ENCODE data around the gene DYNC2I2. TPM values are rescaled to one million over a fixed set of nuclear protein-coding genes. Genes with fewer than 3 reads are reported as not detected.
A peak's percentile ranks its signal among the peaks of the same experiment; 100 is the strongest.
"Not testable (repeated sequence)": the region's sequence is repeated elsewhere in the genome, so short reads cannot be mapped to it uniquely, and the experiment has no call there.

DYNC2I2 gene
- total and polyA plus RNA-seq, 2 donors from 2014 or later = 76.6 to 98.6 TPM

DNA sequence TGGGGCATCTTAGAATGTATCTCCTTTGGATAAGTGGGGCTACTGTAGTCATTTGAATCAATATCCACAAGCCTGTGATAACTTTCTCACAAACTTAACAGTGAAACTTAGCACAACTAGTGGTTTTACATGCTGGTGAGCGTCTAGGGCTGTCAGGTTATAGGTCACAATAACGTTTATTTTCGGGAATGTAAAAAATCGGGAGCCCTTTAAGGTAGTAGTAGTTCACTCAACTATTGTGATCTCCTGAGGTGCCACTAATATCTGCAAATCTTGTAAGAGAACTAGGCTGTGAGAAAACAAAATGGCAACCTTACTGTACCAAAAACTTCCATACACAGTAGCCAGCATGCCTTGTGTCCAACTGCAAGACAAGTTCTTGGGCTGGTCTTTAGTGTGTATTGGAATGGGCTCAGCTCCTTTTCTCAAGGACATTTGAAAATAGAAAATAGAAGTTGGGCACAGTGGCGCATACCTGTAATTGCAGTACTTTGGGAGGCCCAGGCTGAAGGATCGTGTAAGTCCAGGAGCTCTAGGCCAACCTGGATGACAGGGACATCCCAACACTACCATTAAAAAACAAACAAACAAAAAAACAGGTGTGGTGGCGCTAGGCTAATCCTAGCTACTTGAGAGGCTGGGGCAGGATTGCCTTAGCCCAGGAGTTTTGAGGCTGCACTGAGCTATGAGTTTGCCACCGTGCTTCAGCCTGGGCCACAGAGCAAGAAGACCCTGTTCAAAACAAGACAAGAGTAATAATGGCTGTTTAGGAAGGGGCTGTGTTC lies 40.5 kb upstream of the DYNC2I2 start:
- DNase-seq (peak in 1 of 5 donors; percentile 7), FAIRE-seq (no peak)
- H3K4me3 ChIP-seq (ENCODE audit: low read length in 3 of 3) = no peak overlapping the region
- no peaks in the 10 kb centered on the region for H3K27me3 ChIP-seq (ENCODE audit: control insufficient read depth, insufficient read depth, low read length)
- peaks cover 6 to 27% (median 12%) of the 10 kb centered on the region in 3 donors for H3K36me3 ChIP-seq (ENCODE audit: control insufficient read depth in 2 of 3, insufficient read depth in 3 of 3, low read length in 3 of 3)
- no peak overlapping the region for H3K9ac ChIP-seq (ENCODE audit: low read length in 3 of 3)
- intact Hi-C loops (cut with DNase I) = no loop called here
- TF ChIP-seq, protein P1, sequence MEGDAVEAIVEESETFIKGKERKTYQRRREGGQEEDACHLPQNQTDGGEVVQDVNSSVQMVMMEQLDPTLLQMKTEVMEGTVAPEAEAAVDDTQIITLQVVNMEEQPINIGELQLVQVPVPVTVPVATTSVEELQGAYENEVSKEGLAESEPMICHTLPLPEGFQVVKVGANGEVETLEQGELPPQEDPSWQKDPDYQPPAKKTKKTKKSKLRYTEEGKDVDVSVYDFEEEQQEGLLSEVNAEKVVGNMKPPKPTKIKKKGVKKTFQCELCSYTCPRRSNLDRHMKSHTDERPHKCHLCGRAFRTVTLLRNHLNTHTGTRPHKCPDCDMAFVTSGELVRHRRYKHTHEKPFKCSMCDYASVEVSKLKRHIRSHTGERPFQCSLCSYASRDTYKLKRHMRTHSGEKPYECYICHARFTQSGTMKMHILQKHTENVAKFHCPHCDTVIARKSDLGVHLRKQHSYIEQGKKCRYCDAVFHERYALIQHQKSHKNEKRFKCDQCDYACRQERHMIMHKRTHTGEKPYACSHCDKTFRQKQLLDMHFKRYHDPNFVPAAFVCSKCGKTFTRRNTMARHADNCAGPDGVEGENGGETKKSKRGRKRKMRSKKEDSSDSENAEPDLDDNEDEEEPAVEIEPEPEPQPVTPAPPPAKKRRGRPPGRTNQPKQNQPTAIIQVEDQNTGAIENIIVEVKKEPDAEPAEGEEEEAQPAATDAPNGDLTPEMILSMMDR (IDR thresholded peaks at IDR 0.05; ENCODE audit: borderline replicate concordance, extremely low read depth, insufficient read depth) = no peak
- no peaks in the 10 kb centered on the region for H3K9me3 ChIP-seq (ENCODE audit: control insufficient read depth in 2 of 3, insufficient read depth in 1 of 3, low read length in 3 of 3)
- H3K27ac ChIP-seq (ENCODE audit: low read depth in 2 of 2, low read length in 2 of 2) = no peak overlapping the region
- peaks cover 0 to 3% (median 0%) of the 10 kb centered on the region in 3 donors for H3K4me1 ChIP-seq (ENCODE audit: control insufficient read depth in 2 of 3, insufficient read depth in 2 of 3, low read depth in 1 of 3, low read length in 3 of 3)

GRCh38 chr9:128694344-128694743 lies 37.7 kb upstream of the DYNC2I2 start:
- H3K36me3 ChIP-seq (ENCODE audit: control insufficient read depth in 2 of 3, insufficient read depth in 3 of 3, low read length in 3 of 3) = peaks cover 13 to 34% (median 16%) of the 10 kb centered on the region in 3 donors
- H3K4me3 ChIP-seq (ENCODE audit: low read length in 3 of 3) = no peak overlapping the region
- peaks cover 4 to 10% (median 5%) of the 10 kb centered on the region in 3 donors for H3K4me1 ChIP-seq (ENCODE audit: control insufficient read depth in 2 of 3, insufficient read depth in 2 of 3, low read depth in 1 of 3, low read length in 3 of 3)
- H3K27me3 ChIP-seq (ENCODE audit: control insufficient read depth, insufficient read depth, low read length) = no peaks in the 10 kb centered on the region
- intact Hi-C loops (cut with DNase I) = no loop called here
- TF ChIP-seq, protein P1 (IDR thresholded peaks at IDR 0.05; ENCODE audit: borderline replicate concordance, extremely low read depth, insufficient read depth) = no peak
- FAIRE-seq (no peak), DNase-seq (no peak)
- H3K9me3 ChIP-seq (ENCODE audit: control insufficient read depth in 2 of 3, insufficient read depth in 1 of 3, low read length in 3 of 3) = no peaks in the 10 kb centered on the region
- H3K27ac ChIP-seq (ENCODE audit: low read depth in 2 of 2, low read length in 2 of 2) = no peak overlapping the region
- no peak overlapping the region for H3K9ac ChIP-seq (ENCODE audit: low read length in 3 of 3)

DNA sequence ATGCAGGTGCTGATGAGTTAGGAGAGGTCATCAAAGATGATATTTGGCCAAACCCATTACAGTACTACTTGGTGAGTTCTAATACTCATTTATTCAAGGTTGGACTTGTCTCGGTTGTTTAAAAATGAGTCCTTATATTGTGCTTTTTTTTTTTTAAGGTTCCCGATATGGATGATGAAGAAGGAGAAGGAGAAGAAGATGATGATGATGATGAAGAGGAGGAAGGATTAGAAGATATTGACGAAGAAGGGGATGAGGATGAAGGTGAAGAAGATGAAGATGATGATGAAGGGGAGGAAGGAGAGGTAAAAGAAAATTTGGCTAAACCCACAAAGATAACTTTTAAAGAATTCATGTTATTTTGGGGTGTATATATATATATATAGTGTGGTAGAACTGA lies 37.1 kb upstream of the DYNC2I2 start:
- peaks cover 13 to 34% (median 16%) of the 10 kb centered on the region in 3 donors for H3K36me3 ChIP-seq (ENCODE audit: control insufficient read depth in 2 of 3, insufficient read depth in 3 of 3, low read length in 3 of 3)
- DNase-seq; H3K9ac ChIP-seq (ENCODE audit: low read length in 3 of 3); intact Hi-C loops (cut with DNase I); H3K9me3 ChIP-seq (ENCODE audit: control insufficient read depth in 2 of 3, insufficient read depth in 1 of 3, low read length in 3 of 3); H3K4me3 ChIP-seq (ENCODE audit: low read length in 3 of 3); H3K27me3 ChIP-seq (ENCODE audit: control insufficient read depth, insufficient read depth, low read length); FAIRE-seq; H3K27ac ChIP-seq (ENCODE audit: low read depth in 2 of 2, low read length in 2 of 2): not testable (repeated sequence)
- H3K4me1 ChIP-seq (ENCODE audit: control insufficient read depth in 2 of 3, insufficient read depth in 2 of 3, low read depth in 1 of 3, low read length in 3 of 3) = peaks cover 4 to 10% (median 5%) of the 10 kb centered on the region in 3 donors

- peak overlapping the region; percentile 50 to 93 (median 82) for H3K9ac ChIP-seq (ENCODE audit: low read length in 3 of 3)
- peak overlapping the region; percentile 79 to 86 (median 84) for H3K4me3 ChIP-seq (ENCODE audit: low read length in 3 of 3)
- H3K27me3 ChIP-seq (ENCODE audit: control insufficient read depth, insufficient read depth, low read length) = no peaks in the 10 kb centered on the region
- peak overlapping the region in 1 of 2 donors; percentile 28 for H3K27ac ChIP-seq (ENCODE audit: low read depth in 2 of 2, low read length in 2 of 2)
- H3K4me1 ChIP-seq (ENCODE audit: control insufficient read depth in 2 of 3, insufficient read depth in 2 of 3, low read depth in 1 of 3, low read length in 3 of 3) = peaks cover 8 to 18% (median 10%) of the 10 kb centered on the region in 3 donors
- H3K36me3 ChIP-seq (ENCODE audit: control insufficient read depth in 2 of 3, insufficient read depth in 3 of 3, low read length in 3 of 3) = peaks cover 13 to 32% (median 16%) of the 10 kb centered on the region in 3 donors
- TF ChIP-seq, protein P1 (IDR thresholded peaks at IDR 0.05; ENCODE audit: borderline replicate concordance, extremely low read depth, insufficient read depth) = no peak
- no peak for FAIRE-seq
- no peak for DNase-seq
- intact Hi-C loops (cut with DNase I) = no loop called here
- H3K9me3 ChIP-seq (ENCODE audit: control insufficient read depth in 2 of 3, insufficient read depth in 1 of 3, low read length in 3 of 3) = no peaks in the 10 kb centered on the region
These were observed 34.0 kb upstream of the DYNC2I2 start for GRCh38 chr9:128690684-128691034.
